Right forelimb (tissue), 1 donor: ENCODE results near the gene TSPAN9.

Experiments used
- DNase-seq: peaks from one replicate; pipeline ENCODE4 v3.0.0-alpha.2; 2018

The TSPAN9 gene

DNA sequence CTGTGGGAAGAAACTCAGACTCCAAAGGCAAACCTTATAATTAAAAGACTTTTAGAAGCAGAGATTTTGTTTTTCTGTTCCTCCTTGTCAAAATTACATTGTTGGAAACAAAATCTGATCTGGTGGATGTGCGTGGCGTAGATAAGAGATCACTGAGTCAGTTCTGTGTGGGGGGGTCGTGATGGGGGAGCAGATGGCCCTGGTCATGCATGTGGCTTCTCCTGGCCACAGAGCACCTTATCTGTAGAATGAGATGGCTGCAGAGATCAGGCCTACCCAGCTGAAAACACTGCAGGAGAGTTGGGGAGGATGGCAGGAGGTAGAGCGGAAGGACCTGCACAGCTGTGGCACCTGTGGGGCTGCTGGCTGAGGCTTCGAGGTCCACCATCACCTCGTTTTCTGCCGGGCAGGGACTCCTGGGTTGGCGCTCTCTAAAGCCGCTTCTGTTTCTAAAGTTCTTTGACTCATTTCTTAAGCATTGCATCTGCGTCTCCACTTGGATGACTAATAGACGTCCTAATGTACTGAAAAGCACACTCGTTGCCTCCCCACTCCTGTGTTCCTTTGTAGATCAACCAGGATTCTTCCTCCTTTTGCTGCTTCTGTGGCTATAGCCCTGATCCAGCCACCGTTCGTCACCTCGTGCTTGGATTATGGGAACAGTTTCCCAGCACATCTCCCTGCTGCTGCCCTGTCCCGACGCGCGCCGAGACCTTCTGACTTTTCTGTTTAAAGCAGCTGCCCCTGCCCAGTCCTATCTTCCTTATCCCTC is 93.4 kb downstream of the TSPAN9 start:
- DNase-seq: no peak

- DNase-seq: no peak
Measured at GRCh38 chr12:3171195-3171591, 94.0 kb downstream of the TSPAN9 start.

DNA sequence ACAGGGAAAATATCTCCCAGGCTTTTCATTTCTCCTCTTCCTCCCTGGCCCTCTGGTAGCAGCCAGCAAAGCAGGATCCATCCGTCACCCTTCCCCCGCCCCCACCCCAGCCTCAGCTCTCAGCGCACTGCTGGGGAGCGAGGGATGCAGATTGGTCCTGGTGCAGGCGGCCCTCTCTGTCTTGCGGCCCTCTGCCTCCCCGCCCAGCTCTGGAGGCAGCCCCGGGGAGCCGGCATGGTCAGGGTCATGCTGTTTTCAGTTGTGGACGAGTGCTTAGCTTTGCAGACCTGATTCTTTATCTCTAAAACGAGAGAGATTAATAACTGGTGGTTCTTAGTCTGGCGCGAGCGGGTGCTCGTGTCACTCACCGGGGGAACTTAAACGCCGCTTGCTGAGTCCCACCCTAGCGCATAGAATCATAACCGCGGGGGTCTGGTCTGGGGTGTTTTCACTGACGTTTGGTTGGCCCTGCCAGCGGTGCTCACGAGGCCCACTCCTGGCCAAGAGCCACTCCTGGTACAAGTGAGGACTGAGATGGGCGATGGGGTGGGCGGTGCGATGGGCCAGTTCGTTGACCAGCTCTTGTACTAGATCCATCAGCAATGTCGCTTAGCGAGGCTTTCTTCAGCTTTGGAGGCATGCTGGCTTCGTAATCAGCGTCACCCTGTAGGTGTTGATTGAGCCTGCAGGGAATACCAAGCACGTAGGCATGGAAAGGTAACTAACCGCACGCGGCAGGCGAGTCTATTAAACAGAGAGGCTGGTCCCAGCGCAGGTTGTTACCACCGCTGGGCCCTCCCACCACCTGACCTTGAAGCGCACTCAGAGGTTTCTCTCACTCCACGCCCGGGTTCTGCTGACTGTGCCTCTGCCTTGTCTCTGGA is 95.2 kb downstream of the TSPAN9 start:
- DNase-seq: no peak

GRCh38 chr12:3173008-3173553 is 95.9 kb downstream of the TSPAN9 start:
- no peak for DNase-seq

GRCh38 chr12:3173912-3174311 is 96.7 kb downstream of the TSPAN9 start:
- no peak for DNase-seq

GRCh38 chr12:3175238-3175637 is 98.1 kb downstream of the TSPAN9 start:
- no peak for DNase-seq

DNA sequence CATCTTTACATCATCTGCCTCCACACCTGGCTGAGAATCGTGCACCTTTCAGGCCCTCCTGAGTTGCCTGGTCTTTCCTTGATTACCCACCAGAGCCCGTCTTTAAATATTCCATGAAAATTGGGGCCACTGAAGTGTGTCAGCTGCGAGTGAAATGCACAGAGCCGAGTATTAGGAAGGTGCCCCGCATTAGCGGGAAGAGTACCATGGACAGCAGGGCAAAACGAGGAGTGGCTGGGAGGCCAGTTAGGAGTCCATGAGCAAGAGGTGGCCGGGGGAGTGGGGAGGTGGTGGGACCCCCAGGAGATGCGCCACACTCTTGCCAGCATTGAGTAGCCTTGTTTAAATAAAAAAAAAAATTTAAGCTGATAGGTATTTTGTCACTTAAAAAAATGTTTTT is 99.6 kb downstream of the TSPAN9 start:
- no peak for DNase-seq

- no peak for DNase-seq
Measured at GRCh38 chr12:3177778-3178425, 100.7 kb downstream of the TSPAN9 start.

DNA sequence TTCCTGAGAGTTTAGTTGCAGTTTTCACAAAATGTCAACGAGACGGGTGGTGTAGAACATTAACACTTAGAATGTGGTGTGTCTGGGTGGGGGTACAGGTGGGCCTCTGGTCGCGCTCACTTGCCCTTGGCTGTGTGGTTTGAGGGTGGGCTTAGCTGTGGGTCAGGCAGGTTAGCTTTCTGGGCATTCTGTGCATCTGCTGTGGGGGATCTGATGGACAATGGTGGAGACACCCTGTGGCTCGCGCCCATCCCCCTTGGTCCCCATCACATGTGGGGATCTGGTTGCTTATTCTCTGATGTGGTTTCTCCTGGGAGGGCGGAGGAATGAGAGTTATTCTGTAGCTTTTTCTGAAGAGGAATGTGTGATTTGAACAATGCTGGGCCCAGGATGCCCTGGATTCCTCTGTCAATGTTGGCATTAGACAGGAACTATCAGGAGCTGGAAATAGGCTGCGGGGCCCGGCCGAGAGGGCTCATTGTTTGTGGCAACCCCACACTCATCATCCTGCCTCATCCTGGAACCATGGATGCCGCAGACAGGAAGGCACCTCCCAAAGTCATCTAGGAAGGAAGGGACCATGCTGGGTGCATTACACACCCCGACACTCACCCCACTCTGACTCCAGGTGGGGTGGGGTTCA is 101.6 kb downstream of the TSPAN9 start:
- DNase-seq: no peak

DNA sequence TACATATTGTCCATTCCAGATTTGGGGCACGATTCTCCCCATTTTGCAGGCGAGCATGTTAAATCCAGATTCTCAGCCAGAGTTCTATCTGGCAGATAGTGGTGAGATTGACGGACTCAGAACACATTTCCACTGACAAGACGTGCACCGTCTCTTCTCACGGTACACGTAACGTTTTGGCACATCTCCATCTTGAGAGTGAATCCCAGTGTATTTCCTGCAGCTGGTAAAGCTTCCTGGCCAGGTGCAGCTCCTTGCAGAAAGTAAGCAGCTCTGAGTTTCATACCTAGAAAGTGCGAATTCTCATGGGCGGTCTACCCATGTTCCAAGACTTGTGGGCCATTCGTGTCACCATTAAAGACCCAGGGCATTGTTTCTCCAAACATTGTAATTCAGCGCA is 102.6 kb downstream of the TSPAN9 start:
- DNase-seq: no peak

- DNase-seq: no peak
Measured at GRCh38 chr12:3182426-3182825, 105.2 kb downstream of the TSPAN9 start.

- DNase-seq: no peak
Measured at GRCh38 chr12:3184485-3184884, 107.3 kb downstream of the TSPAN9 start.

GRCh38 chr12:3185260-3185870 is 108.2 kb downstream of the TSPAN9 start:
- no peak for DNase-seq

GRCh38 chr12:3186546-3187215 is 109.5 kb downstream of the TSPAN9 start:
- no peak for DNase-seq

- no peak for DNase-seq
Measured at GRCh38 chr12:3187846-3188770, 110.9 kb downstream of the TSPAN9 start.

- DNase-seq: no peak
Measured at GRCh38 chr12:3189282-3189681, 112.1 kb downstream of the TSPAN9 start.

DNA sequence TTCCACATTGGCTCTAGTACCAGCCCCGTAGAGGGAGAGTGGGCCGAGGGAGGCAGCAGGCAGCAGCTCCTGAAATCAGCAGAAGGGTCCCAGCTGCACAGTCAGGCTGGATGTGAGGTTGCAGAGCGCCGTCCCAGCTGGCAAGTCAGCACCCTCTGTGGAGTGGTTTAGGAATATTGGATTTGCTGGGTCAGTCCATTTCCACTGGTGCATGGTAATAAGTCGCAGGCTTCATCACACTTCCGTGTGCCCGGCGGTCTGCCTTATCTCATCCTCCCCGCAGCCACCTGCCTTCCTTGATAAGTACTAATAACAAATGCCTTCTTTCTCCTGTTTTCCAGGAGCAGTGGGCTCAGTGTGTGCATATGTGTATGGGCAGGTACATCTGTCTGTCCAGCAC is 112.9 kb downstream of the TSPAN9 start:
- no peak for DNase-seq

DNA sequence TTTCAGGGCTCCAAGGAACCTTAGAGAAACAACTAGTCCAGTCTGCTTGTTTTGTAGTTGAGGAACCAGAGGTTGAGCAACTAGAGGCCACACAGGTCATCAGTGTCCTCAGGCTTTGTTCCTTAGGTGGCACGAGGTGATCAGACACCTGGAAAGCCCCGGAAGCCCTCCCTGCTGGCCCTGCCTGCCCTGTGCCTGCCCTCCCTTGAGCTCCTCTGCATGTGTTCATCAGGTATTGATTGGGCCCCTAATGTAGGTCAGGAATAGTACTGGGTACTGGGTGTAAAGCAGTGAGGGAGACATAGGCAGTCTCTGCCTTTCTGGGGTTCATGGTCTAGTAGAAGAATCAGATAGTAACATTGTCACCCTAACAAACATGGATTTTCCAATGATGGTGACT is 114.3 kb downstream of the TSPAN9 start:
- no peak for DNase-seq

GRCh38 chr12:3192221-3192620 is 115.0 kb downstream of the TSPAN9 start:
- no peak for DNase-seq

DNA sequence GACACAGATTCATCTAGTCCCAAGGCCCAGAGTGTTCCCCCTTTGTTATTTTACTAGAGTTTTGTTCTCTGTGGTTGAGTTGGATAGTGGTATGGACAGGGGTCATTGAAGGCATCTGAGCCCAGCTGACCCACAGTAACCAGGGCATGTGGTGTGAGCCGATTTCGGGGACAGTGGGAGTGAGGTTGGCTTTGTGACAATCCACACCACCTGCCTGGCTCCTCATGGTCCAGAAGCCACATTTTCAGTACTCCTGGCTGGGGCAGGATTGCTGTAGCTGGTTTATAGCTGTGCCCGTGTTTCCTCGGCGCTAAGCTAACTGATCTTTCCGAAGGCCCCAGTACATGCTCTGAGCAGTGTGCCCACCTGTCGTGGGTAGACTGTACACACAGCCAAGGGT is 116.0 kb downstream of the TSPAN9 start:
- no peak for DNase-seq

DNA sequence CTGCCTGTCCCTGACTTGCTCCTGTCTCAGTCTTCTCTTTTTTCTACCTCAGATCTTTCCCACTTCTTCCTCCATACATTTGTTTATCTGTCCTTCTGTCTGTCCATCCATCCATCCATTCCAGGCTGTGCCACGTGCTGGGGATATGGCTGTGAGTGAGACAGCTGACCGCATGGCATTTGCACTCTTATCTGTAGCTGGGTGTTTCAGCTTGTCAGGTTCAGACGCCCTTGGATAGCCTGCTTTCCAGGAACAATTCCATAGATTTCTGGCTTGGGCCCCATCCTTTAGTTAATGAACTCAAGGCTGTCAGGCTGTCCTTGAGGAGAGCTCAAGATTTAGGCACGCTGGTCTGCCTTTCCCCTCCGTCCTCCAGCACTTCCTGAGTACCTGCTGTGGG is 116.6 kb downstream of the TSPAN9 start:
- no peak for DNase-seq
